Caki2 (cell line): ENCODE results near the gene PPP2R5C. TPM values are rescaled to one million over a fixed set of nuclear protein-coding genes. Genes with fewer than 3 reads are reported as not detected.

ENCODE experiments used
- DNase-seq: peaks from one replicate; pipeline ENCODE4 v3.0.0-alpha.2; 2015; ENCODE audit warnings: low read depth
- in situ Hi-C: cut with HindIII; loops from 2 replicates; pipeline ENCODE4 v1.10.0; 2016; ENCODE audit warnings: low sequenced_read_pairs, low pct_unique_long_range_greater_than_20kb, mixed read lengths
- total RNA-seq: library from RNA; depleted of rRNA; stranded (reverse); fragments of >200 nt; shearing (Covaris generic); gene quantifications from 2 replicates; pipeline ENCODE4 v1.2.3, GENCODE V29; 2014; ENCODE audit warnings: low replicate concordance

The PPP2R5C gene
- total RNA-seq, 1 experiment from 2014 or later: 63.8 TPM

GRCh38 chr14:101937926-101938767, 176.6 kb downstream of the PPP2R5C start:
- in situ Hi-C loops: no loop called here
- no peak for DNase-seq

- no peak for DNase-seq
- in situ Hi-C loops: no loop called here
These were observed 178.2 kb downstream of the PPP2R5C start for GRCh38 chr14:101939646-101940170.

- DNase-seq: no peak
- in situ Hi-C loops: no loop called here
These were observed 182.9 kb downstream of the PPP2R5C start for GRCh38 chr14:101944451-101944850.

GRCh38 chr14:101945171-101945570, 183.7 kb downstream of the PPP2R5C start:
- DNase-seq: no peak
- in situ Hi-C loops: no loop called here

- in situ Hi-C loops: no loop called here
- DNase-seq: no peak
These were observed 186.0 kb downstream of the PPP2R5C start for GRCh38 chr14:101947577-101947903.

- in situ Hi-C loops: no loop called here
- DNase-seq: peak; percentile 99
These were observed 186.6 kb downstream of the PPP2R5C start for GRCh38 chr14:101947904-101948665.

- in situ Hi-C loops: no loop called here
- no peak for DNase-seq
These were observed 187.2 kb downstream of the PPP2R5C start for GRCh38 chr14:101948666-101949216.

GRCh38 chr14:101950100-101950499, 188.6 kb downstream of the PPP2R5C start:
- in situ Hi-C loops: no loop called here
- no peak for DNase-seq

GRCh38 chr14:101950516-101951215, 189.2 kb downstream of the PPP2R5C start:
- in situ Hi-C loops: no loop called here

GRCh38 chr14:101953151-101953550, 191.6 kb downstream of the PPP2R5C start:
- in situ Hi-C loops: no loop called here
- no peak for DNase-seq

More at GRCh38 chr14:101950516-101951215, 189.2 kb downstream of the PPP2R5C start:
- DNase-seq: no peak

GRCh38 chr14:101954501-101954900, 193.0 kb downstream of the PPP2R5C start:
- no peak for DNase-seq
- in situ Hi-C loops: no loop called here

- in situ Hi-C loops: no loop called here
- no peak for DNase-seq
These were observed 194.2 kb downstream of the PPP2R5C start for GRCh38 chr14:101955695-101956161.

GRCh38 chr14:101956179-101956885, 194.8 kb downstream of the PPP2R5C start:
- no peak for DNase-seq
- in situ Hi-C loops: no loop called here

GRCh38 chr14:101957406-101958234, 196.1 kb downstream of the PPP2R5C start:
- DNase-seq: no peak
- in situ Hi-C loops: no loop called here

GRCh38 chr14:101958418-101959180, 197.1 kb downstream of the PPP2R5C start:
- no peak for DNase-seq
- in situ Hi-C loops: no loop called here

- in situ Hi-C loops: no loop called here
- no peak for DNase-seq
These were observed 197.8 kb downstream of the PPP2R5C start for GRCh38 chr14:101959277-101959676.
